ENCODE data around the gene PLXNA4.
A peak's percentile ranks its signal among the peaks of the same experiment; 100 is the strongest.

Gene PLXNA4

GRCh38 chr7:132562690-132563089 lies 13.6 kb downstream of the PLXNA4 start:
- no peak for DNase-seq (ENCODE audit: low read depth)

GRCh38 chr7:132561763-132562162 lies 14.5 kb downstream of the PLXNA4 start:
- DNase-seq (ENCODE audit: low read depth), result no peak

- no peak for DNase-seq (ENCODE audit: low read depth)
Observed at GRCh38 chr7:132560825-132561529, 15.3 kb downstream of the PLXNA4 start.

GRCh38 chr7:132560105-132560504 lies 16.2 kb downstream of the PLXNA4 start:
- DNase-seq (ENCODE audit: low read depth), result no peak

- peak; percentile 51 for DNase-seq (ENCODE audit: low read depth)
Observed at GRCh38 chr7:132558815-132559214, 17.5 kb downstream of the PLXNA4 start.

- no peak for DNase-seq (ENCODE audit: low read depth)
Observed at GRCh38 chr7:132557489-132558044, 18.7 kb downstream of the PLXNA4 start.

GRCh38 chr7:132554446-132554845 lies 21.8 kb downstream of the PLXNA4 start:
- no peak for DNase-seq (ENCODE audit: low read depth)

GRCh38 chr7:132553031-132553430 lies 23.2 kb downstream of the PLXNA4 start:
- no peak for DNase-seq (ENCODE audit: low read depth)

- DNase-seq (ENCODE audit: low read depth), result no peak
Observed at GRCh38 chr7:132551886-132552285, 24.4 kb downstream of the PLXNA4 start.

- no peak for DNase-seq (ENCODE audit: low read depth)
Observed at GRCh38 chr7:132551439-132551838, 24.8 kb downstream of the PLXNA4 start.

GRCh38 chr7:132548489-132549078 lies 27.7 kb downstream of the PLXNA4 start:
- DNase-seq (ENCODE audit: low read depth), result no peak

- no peak for DNase-seq (ENCODE audit: low read depth)
Observed at GRCh38 chr7:132547821-132548220, 28.4 kb downstream of the PLXNA4 start.

- DNase-seq (ENCODE audit: low read depth), result no peak
Observed at GRCh38 chr7:132546366-132547127, 29.7 kb downstream of the PLXNA4 start.

GRCh38 chr7:132545756-132546155 lies 30.5 kb downstream of the PLXNA4 start:
- no peak for DNase-seq (ENCODE audit: low read depth)

GRCh38 chr7:132544999-132545398 lies 31.3 kb downstream of the PLXNA4 start:
- DNase-seq (ENCODE audit: low read depth), result no peak

GRCh38 chr7:132544025-132544424 lies 32.2 kb downstream of the PLXNA4 start:
- no peak for DNase-seq (ENCODE audit: low read depth)

- DNase-seq (ENCODE audit: low read depth), result no peak
Observed at GRCh38 chr7:132542895-132543294, 33.4 kb downstream of the PLXNA4 start.

GRCh38 chr7:132541656-132542055 lies 34.6 kb downstream of the PLXNA4 start:
- no peak for DNase-seq (ENCODE audit: low read depth)

- DNase-seq (ENCODE audit: low read depth), result no peak
Observed at GRCh38 chr7:132537456-132538145, 38.7 kb downstream of the PLXNA4 start.

GRCh38 chr7:132536654-132537395 lies 39.4 kb downstream of the PLXNA4 start:
- DNase-seq (ENCODE audit: low read depth), result no peak

- no peak for DNase-seq (ENCODE audit: low read depth)
Observed at GRCh38 chr7:132533916-132534315, 42.4 kb downstream of the PLXNA4 start.

GRCh38 chr7:132532281-132532680 lies 44.0 kb downstream of the PLXNA4 start:
- no peak for DNase-seq (ENCODE audit: low read depth)
